AG10803 (cell line): ENCODE measurements around the gene CNIH4.
"Not testable (repeated sequence)": the region's sequence is repeated elsewhere in the genome, so short reads cannot be mapped to it uniquely, and the experiment has no call there.

ENCODE experiments used
- DNase-seq: peaks from one replicate; pipeline ENCODE4 v3.0.0; 2010; ENCODE audit warnings: low read depth
- H3K4me3 ChIP-seq: 2 replicates; pipeline ENCODE4 v1.5.1; 2011; ENCODE audit warnings: mild to moderate bottlenecking, low read length, control low read depth
- TF ChIP-seq, protein P1 (sequence below): conservative IDR thresholded peaks from 2 replicates; pipeline ENCODE4 v1.5.1; 2011; ENCODE audit warnings: mild to moderate bottlenecking, low read length, control low read depth, inconsistent platforms

Gene CNIH4

DNA sequence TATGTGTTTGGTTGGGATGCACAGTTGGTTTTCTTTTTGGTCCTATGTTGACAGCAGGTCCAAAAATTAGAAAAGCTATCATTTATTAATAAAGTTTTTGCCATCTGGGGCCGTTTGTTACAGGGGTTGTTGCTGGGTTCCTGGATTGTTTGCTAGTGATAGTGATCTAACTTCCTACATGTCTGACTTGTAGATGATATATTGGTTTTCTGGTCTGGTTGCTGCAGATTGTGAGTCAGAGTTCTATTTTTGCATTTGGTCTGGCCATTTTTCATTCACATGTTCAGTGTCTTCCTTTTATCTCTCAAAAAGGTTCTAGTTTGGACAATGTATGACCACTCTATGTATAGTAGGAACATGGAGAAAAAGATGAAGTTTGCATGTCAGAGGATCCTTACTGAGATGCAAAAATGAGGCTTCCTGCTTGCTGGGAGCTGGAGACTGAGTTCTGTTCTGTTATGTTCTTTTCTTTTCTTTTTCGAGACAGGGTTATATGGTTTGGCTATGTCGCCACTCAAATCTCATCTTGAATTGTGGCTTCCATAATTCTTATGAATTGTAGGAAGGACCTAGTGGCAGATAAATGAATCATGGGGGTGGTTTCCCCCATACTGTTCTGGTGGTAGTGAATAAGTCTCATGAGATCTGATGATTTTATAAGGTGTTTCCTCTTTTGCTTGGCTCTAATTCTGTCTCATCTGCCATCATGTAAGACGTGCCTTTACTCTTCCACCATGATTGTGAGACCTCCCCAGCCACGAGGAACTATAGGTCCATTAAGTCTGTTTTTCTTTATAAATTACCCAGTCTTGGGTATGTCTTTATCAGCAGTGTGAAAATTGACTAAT, 22.5 kb upstream of the CNIH4 start:
- peak; percentile 56 for DNase-seq
- H3K4me3 ChIP-seq, result no peak overlapping the region
- TF ChIP-seq, protein P1, sequence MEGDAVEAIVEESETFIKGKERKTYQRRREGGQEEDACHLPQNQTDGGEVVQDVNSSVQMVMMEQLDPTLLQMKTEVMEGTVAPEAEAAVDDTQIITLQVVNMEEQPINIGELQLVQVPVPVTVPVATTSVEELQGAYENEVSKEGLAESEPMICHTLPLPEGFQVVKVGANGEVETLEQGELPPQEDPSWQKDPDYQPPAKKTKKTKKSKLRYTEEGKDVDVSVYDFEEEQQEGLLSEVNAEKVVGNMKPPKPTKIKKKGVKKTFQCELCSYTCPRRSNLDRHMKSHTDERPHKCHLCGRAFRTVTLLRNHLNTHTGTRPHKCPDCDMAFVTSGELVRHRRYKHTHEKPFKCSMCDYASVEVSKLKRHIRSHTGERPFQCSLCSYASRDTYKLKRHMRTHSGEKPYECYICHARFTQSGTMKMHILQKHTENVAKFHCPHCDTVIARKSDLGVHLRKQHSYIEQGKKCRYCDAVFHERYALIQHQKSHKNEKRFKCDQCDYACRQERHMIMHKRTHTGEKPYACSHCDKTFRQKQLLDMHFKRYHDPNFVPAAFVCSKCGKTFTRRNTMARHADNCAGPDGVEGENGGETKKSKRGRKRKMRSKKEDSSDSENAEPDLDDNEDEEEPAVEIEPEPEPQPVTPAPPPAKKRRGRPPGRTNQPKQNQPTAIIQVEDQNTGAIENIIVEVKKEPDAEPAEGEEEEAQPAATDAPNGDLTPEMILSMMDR, result no peak

DNA sequence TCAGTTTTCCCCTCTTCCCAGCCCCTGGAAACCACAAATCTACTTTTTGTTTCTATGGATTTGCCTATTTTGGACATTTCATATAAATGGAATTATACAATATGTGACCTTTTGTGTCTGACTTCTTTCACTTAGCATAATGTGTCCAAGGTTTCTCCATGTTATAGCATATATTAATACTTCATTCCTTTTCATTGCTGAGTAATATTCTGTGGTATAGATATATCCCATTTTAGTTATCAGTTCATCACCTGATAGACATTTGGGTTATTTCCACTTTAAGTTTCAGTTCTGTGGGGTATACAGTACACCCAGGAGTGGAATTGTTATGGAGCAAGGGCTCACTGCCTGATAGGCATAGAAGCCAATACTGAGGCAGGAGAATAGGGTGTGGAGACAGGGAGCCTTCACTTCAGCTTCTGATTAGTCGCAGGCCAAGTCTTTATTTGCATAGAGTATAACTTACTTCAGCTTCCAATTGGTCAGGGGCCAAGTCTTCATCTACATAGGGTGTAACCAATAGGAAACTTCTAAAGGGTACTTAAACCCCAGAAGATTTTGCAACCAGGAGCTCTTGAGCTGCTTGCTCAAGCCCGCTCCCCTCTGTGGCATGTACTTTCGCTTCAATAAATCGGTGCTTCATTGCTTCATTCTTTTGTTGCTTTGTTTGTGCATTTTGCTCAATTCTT, 18.4 kb upstream of the CNIH4 start:
- no peak overlapping the region for H3K4me3 ChIP-seq
- TF ChIP-seq, protein P1, result no peak
- no peak for DNase-seq

DNA sequence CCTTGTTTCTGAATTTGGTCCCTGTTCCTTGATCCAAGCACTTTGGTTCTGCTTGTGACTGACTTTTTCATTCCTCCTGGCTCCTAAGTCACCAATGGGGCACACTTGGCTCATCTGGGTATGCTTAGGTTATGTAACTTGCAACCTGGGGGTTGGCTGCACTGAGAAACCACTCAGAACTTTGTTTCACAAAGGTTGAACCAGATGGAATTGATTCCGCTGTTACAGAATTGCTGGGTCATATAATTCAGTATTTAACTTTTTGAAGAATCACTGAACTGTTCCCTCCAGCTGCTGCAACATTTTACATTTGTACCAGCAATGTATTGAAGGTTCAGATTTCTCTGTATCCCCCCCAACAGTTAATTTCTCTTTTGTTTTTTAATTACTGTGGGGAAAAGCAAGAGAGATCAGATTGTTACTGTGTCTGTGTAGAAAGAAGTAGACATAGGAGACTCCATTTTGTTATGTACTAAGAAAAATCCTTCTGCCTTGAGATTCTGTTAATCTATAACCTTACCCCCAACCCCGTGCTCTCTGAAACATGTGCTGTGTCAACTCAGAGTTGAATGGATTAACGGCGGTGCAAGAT, 17.1 kb upstream of the CNIH4 start:
- TF ChIP-seq, protein P1, result no peak
- no peak for DNase-seq
- H3K4me3 ChIP-seq, result no peak overlapping the region

DNA sequence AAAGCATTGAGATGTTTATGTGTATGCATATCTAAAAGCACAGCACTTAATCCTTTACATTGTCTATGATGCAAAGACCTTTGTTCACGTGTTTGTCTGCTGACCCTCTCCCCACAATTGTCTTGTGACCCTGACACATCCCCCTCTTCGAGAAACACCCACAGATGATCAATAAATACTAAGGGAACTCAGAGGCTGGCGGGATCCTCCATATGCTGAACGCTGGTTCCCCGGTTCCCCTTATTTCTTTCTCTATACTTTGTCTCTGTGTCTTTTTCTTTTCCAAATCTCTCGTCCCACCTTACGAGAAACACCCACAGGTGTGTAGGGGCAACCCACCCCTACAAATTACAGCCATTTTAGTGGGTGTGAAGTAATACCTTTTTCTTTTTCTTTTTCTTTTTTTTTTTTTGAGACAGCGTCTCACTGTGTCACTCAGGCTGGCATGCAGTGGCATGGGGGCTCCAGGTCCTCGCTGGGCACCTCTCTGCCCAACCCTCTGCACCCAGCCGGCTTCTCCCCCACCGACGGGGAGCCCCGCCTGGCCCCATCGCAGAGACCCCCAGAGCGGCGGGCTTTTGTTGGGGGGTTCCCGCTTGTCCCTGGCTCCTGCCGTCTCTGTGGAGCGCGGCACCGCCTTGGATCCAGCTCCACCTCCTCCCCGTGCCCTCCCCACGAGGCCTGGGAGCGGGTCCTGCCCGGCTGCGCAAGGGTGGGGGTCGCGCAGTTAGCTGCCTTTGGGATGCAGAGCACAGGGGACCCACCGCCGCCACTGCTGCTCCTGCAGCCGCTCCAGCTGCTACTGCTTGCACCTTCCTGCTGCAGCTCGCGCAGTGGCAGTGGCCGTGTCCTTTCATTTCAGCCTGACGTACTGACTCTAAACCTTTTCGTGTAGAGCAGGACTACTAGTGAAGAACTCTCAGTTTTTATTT, 16.0 kb upstream of the CNIH4 start:
- peak overlapping the region; percentile 63 for H3K4me3 ChIP-seq
- peak; percentile 8 for DNase-seq

DNA sequence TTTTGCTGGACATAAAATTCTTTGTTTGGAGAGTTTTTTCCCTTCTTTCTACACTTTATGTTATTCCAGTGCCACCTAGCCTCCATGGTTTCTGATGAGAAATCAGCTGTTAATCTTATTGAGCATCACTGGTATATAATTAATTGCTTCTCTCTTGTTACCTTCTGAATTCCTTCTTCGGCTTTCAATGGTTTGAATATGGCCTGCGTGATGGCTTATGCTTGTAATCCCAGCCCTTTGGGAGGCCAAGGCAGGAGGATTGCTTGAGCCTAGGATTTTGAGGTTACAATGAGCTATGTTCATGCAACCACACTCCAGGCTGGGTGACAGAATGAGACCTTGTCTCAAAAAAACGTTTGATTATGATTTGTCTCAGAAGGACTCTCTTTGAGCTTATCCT, 13.0 kb upstream of the CNIH4 start:
- DNase-seq, result no peak
- H3K4me3 ChIP-seq, result no peak overlapping the region

DNA sequence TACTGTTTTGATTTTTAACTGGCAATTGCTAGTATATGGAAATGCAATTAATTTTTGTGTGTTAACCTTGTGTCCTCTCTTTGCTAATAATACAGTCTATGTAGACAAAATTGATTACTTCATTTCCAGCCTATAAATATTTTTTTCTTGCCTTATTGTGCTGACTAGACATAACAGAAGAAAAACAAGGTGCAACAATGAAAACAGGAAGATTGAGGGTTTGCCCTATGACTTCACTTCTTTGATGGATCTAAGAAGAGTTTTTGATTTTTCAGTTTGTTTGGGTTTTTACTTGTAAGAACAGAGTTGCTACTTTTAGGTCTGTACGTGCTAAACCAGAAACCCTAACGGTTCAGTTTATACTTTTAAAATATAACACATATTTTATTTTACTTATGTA, 8.5 kb upstream of the CNIH4 start:
- no peak overlapping the region for H3K4me3 ChIP-seq
- TF ChIP-seq, protein P1, result no peak
- DNase-seq, result no peak

More for the DNA sequence above, 13.0 kb upstream of the CNIH4 start:
- TF ChIP-seq, protein P1, result no peak

DNA sequence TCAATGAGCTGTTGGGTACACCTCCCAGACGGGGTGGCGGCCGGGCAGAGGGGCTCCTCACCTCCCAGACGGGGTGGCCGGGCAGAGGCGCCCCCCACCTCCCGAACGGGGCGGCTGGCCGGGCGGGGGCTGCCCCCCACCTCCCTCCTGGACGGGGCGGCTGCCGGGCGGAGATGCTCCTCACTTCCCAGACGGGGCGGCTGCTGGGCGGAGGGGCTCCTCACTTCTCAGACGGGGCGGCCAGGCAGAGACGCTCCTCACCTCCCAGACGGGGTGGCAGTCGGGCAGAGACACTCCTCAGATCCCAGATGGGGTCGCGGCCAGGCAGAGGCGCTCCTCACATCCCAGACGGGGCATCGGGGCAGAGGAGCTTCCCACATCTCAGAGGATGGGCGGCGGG, 7.0 kb upstream of the CNIH4 start:
- not testable (repeated sequence) for DNase-seq, H3K4me3 ChIP-seq

DNA sequence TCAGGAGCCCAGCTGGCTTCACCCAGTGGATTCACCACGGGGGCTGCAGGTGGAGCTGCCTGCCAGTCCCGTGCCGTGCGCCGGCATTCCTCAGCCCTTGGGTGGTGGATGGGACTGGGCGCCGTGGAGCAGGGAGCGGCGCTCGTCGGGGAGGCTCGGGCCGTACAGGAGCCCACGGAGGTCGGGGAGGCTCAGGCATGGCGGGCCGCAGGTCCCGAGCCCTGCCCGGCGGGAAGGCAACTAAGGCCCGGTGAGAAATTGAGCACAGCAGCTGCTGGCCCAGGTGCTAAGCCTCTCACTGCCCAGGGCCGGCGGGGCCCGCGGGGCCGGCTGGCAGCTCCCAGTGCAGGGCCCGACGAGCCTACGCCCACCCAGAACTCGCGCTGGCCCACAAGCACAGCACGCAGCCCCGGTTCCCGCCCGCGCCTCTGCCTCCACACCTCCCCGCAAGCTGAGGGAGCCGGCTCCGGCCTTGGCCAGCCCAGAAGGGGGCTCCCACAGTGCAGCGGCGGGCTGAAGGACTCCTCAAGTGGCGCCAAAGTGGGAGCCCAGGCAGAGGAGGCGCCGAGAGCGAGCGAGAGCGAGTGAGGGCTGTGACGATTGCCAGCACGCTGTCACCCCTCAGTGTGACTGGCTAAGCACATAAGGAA, 4.1 kb upstream of the CNIH4 start:
- DNase-seq, H3K4me3 ChIP-seq: not testable (repeated sequence)
